Stimulated activated CD4-positive, alpha-beta T cell treated with anti-CD3 and anti-CD28 coated beads, TNF-alpha, amount 100 ng/mL, for 24 hours (primary cell): ENCODE results near the gene ARHGAP26.

Experiments used
- DNase-seq, 3 experiments: peaks; one replicate each; pipeline ENCODE4 v3.0.0-alpha.2; 2020; ENCODE audit warnings: low read depth in 3 of 3

Gene ARHGAP26

DNA sequence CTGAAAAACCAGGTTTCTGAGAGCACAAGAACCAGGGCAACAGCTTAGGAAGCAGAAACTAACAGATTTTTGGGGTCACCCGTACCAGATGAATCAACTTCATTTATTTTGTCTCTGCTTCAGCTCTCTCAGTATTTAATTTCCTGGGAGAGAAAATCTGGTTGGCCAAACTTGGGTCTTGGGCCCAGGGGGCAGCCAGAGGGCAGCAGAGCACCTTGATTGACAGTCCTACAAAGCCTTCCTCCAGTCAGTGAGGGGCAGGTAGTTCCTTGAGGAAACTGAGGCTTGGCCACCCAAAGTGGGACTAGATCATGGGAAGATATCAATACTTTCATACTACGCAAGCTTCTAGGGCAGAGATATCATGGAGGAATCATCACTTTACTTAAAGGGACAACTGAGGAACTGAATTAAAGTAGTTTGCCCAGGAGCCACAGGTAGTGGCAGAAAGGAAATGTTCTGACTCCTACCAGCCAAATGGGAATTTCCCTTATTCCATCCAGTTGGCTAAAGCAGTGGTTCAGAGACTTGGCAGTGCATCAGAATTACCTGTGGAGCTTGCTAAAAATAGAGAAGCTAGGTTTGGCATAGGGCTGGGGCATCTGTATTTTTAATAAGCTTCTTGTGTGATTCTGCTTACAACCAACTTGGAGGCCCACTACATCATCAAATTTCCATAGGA is 21.5 kb upstream of the ARHGAP26 start:
- DNase-seq, result peak; percentile 8 to 36 (median 21)

DNA sequence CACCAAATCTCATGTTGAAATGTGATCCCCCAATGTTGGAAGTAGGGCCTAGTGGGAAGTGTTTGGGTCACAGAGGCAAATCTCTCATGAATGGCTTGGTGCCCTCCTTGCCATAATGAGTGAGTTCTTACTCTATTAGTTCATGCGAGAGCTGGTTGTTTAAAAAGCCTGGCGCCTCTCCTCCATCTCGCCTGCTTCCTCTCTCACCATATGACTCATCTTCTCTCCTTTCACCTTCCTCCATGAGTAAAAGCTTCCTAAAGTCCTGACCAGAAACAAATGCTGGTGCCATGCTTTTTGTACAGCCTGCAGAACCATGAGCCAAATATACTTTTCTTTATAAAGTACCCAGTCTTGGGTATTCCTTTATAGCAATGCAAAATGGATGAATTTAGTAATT is 20.9 kb upstream of the ARHGAP26 start:
- peak in 1 of 3 experiments; percentile 18 for DNase-seq

DNA sequence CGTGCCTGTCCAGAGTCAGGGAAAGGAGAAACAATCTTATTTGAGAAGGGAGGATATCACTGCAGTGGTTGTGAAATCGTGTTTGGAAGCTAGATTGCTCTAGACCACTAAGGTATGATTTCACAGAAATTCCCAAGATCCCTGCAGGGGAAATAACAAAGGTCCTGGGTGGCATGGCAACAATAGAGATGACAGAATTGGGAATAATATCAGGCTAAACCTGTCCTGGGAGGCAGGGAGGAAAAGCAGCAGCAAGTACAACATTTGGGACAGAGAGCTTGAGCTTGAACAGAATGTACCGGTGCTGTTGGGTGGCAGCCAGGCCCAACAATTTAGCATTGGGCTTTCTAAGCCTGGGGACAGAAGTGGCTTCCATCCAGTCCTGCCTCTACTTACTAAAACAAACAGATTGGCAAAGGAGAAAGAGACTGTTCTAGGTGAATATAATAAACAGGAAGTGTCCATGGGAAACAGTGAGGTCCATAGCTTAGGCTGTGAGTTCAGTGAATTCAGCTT is 17.0 kb upstream of the ARHGAP26 start:
- no peak for DNase-seq

DNA sequence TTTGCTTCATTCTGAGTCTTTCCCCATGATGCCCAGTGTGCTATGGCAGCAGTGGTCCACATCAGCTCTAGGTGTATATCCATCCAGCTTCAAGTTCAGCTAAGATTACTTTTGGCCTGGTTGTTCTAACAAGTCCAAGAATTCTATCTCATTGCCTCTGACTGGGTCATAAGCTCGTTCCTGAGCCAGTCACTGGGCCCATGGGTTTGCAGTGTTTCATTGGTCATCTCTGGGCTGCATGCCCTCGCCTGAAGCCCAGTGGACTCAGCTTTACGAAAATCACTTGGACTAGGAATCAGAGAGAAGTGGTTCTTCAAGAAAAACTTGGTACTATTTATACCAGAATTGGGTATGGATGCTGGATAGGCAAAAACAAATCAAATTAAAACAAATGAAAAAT is 16.1 kb upstream of the ARHGAP26 start:
- DNase-seq, result no peak

DNA sequence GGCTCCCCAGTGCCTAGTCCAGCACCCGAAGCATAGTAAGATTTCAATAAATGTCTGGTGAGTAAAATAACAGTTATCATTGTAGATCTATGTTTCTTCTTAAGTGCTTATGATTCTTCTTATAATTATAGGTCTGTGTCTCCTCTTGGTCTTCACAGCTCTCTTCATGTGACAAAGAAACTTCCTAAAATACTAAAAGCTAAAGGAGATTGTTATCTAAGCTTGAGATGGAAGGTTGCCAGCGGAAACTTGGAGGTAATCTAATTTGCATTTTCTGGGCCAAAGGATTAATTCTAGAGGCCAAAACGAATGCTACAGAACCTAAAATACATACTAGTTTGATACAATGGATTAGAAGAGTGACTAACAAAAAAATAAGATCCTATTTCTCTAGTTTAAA is 13.6 kb upstream of the ARHGAP26 start:
- no peak for DNase-seq

DNA sequence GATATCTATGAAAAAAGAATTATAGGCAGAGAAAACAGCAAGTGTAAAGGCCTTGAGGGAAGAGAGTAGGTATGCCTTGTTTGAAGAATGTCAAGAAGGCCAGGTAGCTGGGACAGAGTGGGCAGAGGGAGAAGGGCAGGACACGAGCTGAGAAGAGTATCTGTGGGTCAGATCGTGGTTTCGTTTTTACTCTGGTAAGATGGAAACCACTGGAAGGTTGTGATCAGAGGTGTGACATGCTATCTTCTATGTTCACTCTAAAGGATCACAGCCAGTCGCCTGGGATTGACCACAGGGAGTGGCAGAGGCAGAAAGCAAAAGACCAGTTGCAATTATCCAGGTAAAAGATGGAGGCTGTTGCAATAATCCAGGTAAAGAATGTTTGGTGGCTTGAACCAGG is 12.6 kb upstream of the ARHGAP26 start:
- DNase-seq, result no peak

DNA sequence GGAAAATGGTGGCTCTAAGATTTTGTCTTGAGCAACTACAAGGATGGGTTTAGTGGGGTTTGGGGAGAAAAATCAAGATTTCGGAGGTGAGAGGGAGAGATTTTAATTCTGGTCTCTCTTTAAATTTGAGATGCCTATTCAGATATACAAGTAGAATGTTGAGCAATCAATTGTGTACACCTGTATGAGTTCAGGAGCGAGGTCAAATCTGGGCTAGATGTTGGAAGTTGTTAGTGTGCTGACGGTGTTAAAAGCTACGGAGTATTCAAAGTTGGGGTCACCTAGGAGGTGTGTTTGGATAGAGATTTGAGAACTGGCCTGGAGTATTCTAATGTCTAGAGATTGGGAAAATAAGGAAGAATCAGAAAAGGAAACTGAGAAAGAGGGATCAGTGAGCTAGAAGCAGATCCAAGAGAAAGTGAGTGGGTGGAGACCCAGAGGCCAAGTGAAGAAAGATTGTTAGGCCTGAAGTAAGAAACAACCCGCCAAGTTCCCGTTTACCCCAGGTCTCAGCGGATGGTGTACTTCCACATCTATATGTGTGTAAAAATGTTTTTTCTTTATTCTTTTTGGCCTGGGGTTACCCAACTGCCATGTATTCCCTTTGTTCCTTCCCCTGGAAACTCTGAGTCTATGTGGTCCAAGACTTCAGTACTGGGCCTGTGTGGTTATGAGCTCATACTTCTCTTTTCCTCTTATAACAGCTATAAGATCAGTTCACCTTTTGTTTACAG is 11.9 kb upstream of the ARHGAP26 start:
- DNase-seq, result no peak

DNA sequence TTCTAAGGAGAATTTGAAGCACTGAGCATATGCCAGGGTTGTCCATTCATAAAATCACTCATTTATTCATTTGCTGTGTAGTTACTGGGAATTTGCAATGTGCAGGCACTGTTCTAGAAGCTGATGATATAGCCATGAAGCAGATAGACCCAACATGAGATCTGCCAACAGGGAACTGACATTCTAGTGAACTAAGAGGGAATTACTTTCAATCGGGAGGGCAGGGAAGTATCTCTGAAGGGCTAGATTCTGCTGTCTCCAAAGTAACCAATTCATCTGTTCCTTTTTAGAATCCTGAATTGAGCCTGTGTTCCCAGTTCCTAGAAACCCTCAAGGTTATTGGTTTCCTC is 11.4 kb upstream of the ARHGAP26 start:
- no peak for DNase-seq

DNA sequence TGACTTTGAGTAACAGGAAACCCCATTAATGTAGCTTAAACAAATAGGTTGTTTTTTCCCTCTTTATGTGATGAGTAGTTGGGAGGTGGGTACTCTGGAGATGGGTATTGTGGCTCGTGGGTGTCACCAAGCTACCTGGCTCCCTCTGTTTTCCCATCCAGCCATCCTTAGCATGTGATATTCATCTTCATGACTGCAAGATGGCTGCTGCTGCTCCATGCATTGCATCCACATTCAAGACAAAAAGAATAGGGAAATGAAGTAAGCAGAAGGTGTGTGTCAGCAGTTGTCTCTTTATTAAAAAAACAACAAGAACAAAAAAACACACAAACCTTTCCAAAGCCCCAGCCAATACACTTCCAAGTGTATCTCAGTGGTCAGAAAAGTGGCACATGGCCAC is 6.5 kb upstream of the ARHGAP26 start:
- DNase-seq, result no peak

DNA sequence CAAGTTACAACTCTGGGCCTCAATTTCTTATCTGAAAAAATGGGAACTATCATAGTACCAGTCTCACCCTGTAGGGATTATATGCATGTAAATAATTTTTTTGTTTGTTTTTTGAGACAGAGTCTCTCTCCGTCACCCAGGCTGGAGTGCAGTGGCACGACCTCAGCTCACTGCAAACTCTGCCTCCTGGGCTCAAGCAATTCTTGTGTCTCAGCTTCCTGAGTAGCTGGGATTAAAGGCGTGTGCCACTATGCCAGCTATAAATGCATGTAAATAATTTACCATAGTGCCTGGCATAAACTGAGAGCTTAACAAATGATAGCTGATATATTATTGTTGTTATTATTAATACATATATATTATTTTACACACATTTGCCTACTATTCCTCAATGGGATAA is 3.0 kb upstream of the ARHGAP26 start:
- no peak for DNase-seq

DNA sequence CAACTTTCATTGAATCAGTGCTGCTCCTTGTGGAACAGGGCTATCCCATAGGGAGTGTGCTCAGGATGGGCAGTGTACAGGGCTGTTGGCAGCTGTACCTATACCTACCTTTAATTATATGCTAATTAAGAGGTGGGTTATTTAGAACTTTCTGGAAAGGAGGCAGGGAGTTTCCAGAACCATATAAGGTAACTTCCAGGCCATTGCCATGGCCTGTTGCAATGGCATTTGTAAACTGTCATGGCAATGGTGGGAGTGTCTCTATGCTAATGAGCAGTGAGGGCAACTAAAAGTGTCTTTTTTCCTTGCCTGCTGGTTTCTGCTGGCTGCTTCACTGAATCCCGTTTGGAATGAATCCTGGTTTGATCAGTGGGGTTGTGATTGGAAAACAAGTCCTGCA is 2.3 kb upstream of the ARHGAP26 start:
- no peak for DNase-seq

DNA sequence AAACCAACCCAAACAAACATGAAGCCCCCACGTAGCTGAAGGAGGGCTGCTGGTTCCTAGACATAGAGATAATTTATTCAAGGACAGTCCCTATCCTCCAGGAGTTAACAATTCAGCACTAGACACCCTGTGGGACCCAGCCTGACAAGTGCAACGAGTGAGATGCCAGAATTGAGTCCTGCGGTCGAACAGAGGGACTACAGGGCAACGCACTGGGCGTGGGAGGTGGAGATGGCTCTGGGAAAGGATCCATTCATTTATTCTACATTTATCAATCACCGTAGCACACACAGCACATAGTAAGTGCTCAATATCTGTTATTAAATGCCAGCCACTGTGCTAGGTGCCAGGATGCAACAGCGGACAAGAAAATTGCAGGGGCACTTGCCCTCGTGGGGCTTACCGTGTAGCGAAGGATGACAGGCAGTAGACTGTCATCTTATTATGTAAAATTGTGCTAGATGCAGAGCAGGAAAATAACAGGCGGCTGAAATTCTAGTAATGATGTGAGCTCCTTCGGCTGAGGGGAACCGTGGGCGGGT is 855 bp upstream of the ARHGAP26 start:
- peak in 1 of 3 experiments; percentile 10 for DNase-seq

DNA sequence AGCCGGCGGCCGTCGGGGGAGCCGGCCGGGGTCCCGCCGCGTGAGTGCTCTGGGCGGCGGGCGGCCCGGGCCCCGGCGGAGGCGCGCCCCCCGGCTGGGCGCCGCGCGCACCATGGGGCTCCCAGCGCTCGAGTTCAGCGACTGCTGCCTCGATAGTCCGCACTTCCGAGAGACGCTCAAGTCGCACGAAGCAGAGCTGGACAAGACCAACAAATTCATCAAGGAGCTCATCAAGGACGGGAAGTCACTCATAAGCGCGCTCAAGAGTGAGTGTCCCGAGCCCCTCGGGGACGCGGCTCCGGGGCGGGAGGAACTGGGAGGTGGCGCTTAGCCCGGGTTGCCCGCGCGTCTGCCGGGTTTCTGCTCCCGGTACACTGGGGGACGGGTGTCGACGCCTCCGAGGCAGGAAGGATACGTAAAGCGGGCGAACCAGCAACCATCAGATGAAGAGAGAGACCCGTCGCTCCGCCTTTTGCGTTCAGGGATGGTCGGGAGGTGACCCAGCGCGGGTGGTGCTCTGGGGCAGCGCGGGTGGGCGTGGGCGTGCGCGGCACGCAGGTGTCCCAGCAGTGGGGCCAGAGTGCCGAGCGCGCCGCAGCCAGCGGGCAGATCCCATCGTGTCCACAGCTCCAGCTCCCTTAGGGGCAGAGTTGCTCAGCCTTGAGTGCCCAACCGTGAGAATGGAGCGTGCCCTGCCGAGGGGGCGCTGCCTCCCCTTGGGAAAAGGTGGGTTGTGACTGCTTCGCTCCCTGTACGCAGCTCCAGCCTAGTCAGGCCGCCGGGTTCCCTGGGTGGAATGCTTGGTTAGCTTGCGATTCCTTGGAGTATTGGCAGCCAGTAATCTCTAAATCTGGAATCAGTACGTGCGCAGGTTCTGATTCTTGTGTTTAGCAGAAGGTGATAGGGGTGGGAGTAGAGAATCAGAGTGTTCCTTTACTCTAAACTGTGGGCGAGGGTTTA is 753 bp downstream of the ARHGAP26 start:
- peak in 2 of 3 experiments; percentile 23 to 52 for DNase-seq

DNA sequence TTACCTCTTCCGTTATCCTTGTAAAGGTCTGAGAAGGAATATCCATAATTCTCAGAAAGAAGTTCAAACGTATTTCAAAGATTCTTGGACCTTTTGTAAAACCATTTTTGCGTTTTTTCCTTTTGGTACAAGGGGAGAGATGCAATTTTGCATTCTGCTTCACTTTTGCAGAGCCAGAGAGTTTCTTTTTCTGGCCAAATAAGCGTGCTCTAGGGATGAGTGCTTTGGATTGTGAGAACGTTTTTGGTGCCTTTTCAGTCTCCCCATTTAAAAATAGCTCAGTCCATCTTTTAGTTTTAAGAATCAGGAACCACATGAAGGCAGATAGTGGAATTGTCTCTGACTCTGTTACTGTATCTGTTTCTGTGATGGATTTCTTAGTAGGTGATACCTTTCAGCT is 1.5 kb downstream of the ARHGAP26 start:
- no peak for DNase-seq

DNA sequence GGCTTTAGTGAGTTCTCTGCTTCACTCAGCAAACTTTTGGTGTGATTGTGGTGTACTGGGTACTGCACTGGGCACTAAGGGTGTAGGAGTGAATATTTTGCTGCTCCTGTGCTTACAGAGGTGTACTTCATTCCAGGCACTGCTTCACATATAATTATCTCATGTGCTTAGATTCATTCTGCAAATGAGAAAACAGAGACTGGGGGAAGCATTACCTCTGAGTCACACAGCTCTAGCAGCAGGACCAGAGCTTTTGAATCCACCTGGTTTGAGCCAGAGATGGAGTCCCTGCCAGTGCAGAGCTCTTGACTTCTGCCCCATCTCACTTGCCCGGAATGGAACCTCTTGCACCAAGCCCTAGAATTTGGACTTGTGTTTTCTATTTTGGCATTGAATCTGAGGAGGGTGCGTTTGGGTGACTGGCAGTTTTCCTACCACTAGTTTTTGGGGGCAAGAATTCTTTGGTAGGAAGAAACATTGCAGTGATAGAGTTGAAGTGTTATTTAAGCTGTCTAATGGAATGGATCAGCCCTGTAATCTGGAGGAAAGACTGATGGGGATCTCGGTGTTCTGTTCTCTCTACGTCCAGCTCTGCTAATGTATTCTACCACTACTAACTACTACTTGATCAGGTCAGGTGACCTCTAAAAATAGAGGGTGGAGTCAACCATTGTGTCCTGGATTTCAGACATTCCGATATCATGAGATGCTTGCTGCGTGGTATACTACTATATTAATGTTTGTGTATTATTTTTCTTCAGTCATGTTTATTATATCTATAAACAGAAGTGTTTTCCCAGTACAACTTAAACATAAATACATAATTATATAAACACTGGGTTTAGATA is 2.5 kb downstream of the ARHGAP26 start:
- DNase-seq, result no peak

DNA sequence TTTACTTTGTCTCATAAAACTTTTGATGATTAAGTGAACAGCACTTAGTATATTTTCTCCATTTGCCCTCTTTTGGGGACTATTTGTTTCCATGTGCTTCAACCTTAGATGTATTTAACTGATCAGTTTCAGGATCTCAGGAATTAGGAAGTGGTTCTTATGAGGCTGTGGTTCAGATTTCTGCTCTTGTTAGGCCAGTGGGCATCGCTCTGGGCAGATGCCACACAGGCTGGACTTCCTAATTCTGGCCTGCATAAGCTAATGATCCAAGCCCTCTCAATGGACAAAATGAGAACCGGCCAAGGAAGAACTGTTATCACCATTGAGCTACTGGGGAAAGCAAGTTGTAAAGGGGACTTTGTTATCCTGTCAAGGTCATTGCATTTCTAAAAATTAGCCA is 6.9 kb downstream of the ARHGAP26 start:
- DNase-seq, result no peak

DNA sequence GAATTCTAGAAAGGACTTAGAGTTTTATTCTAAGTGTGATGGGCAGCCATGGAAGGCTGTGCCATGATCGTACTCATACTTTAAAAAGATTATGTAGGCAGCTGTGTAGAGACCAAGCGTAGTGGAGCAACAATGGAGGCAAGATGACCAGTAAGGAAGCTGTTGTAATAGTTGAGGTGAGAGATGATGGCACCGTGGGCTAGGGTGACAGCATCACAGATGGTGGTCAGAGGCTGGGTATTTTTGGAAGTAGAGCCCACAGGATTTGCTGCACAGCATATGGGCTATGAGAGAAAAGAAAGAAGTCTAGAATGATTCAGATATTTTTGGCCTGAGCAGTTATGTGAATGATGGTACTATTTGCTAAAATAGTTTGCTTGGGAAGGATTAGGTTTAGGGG is 7.7 kb downstream of the ARHGAP26 start:
- DNase-seq, result no peak

DNA sequence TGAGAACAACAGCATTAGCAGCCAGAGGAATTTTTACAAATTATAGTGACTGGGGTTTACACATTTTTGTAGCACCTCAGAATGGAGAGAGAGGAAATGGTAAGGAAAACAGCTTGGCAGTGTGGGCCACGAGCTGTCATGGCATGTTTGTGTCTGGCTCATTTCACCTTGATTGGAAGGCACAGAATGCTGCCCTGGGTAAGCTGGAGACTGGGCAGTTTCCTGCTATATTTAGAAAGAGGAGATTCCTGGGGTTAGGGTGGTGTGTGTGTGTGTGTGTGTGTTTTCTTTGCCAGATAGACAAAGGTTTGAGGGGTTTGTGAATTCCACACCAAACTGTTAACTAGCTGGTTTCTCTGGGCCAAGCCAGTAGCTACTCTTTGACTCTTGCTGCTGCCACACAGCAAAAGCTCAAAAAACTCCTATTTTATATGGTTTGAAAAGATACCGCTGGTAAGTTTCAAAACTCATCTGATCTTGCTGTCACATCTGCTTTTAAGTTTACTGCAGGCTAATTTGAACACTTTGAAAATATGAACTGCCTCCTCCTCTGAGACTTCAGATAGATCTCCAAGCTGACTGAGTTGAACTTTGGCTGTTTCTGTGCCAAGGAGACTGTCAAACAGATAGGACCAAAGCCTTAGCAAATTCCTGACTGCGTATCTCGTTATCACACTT is 9.1 kb downstream of the ARHGAP26 start:
- no peak for DNase-seq

DNA sequence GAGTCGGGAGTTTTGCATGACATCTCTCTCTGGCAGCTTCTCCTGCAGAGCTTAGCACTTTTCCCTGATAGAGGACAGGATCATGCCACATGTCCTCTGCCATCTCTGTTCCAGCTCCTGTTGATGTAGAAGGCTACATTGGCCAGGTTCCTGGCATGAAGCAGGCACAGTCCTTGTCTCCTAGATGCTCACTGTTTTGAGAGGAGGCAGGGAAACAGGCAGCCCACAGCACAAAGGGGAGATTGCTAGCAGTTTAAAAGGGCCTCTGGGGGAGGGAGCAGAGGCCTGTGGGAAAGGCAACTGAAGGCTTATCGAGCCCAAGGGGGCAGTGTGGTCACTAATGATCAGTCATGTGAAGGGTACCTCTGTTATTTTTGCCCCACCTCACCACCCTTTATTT is 10.7 kb downstream of the ARHGAP26 start:
- DNase-seq, result no peak

DNA sequence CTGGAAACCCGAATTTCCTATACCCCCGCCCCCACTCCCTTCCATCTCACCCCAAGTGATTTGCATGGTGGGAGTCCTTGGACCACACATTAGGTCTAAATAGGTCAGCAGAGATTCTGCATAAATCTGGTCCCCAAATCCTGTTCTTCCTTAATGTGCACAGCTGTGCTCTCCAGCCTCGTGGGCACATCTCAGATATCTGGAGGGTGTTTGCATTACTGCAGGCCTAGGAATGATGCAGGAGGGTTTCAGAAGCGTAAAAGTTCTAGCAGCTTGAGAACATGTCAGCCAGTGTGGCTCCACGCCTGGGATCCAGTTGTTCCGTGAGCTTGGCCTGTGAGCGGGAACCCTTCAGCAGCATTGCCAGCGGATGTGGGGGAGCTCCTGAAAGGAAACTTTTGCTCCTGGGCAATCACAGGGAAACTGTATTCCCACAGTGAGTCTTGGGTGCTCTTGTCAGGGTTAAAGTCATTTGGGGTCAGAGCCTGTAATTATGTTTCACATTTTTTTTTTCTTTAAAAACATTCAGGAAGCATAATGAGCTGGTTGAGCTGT is 12.9 kb downstream of the ARHGAP26 start:
- no peak for DNase-seq
